Fibroblast of lung (primary cell): Measurements from ENCODE around the gene PFAS. TPM values are rescaled to one million over a fixed set of nuclear protein-coding genes. Genes with fewer than 3 reads are reported as not detected.

Experiments
- DNase-seq, 2 donors: peaks; one replicate each; pipeline versions ENCODE4 v3.0.0 to v3.0.0-alpha.2; 2010; ENCODE audit warnings: low read depth in 2 of 2
- H2AFZ ChIP-seq: 2 replicates; pipeline ENCODE4 v1.5.1; 2012; ENCODE audit warnings: low read length, control low read depth, inconsistent platforms
- H3K27ac ChIP-seq: 2 replicates; pipeline ENCODE4 v1.5.1; 2011; ENCODE audit warnings: low read length, control low read depth; ENCODE audit not compliant: insufficient read depth
- H3K27me3 ChIP-seq: 2 replicates; pipeline ENCODE4 v1.5.1; 2011; ENCODE audit warnings: mild to moderate bottlenecking, low read length; ENCODE audit not compliant: control insufficient read depth, insufficient read depth
- H3K36me3 ChIP-seq: 2 replicates; pipeline ENCODE4 v1.5.1; 2011; ENCODE audit warnings: low read length; ENCODE audit not compliant: control insufficient read depth, insufficient read depth
- H3K4me1 ChIP-seq: 2 replicates; pipeline ENCODE4 v1.5.1; 2011; ENCODE audit warnings: low read length; ENCODE audit not compliant: control insufficient read depth, insufficient read depth; ENCODE audit errors: extremely low read depth
- H3K4me2 ChIP-seq: 2 replicates; pipeline ENCODE4 v1.5.1; 2011; ENCODE audit warnings: low read length, control low read depth; ENCODE audit not compliant: insufficient read depth; ENCODE audit errors: extremely low read depth
- H3K4me3 ChIP-seq, 4 experiments: fragments of 200-600 bp in 1 of 4; sonication (generic) in 1 of 4; replicated peaks in 1 of 4; 2 replicates each; pipeline ENCODE4 v1.5.1; 2011 to 2016; ENCODE audit warnings: low read length in 4 of 4, low read depth in 3 of 4, mild to moderate bottlenecking in 3 of 4, control low read depth in 2 of 4, inconsistent platforms in 1 of 4, mixed read lengths in 1 of 4; ENCODE audit not compliant: insufficient read depth in 1 of 4; ENCODE audit errors: control extremely low read depth in 1 of 4
- H3K79me2 ChIP-seq: 2 replicates; pipeline ENCODE4 v1.5.1; 2012; ENCODE audit warnings: mild to moderate bottlenecking, low read length, inconsistent platforms; ENCODE audit not compliant: control insufficient read depth, insufficient read depth
- H3K9ac ChIP-seq: 2 replicates; pipeline ENCODE4 v1.5.1; 2011; ENCODE audit warnings: mild to moderate bottlenecking, low read length, control low read depth; ENCODE audit not compliant: insufficient read depth
- H3K9me3 ChIP-seq: 2 replicates; pipeline ENCODE4 v1.5.1; 2012; ENCODE audit warnings: low read depth, low read length; ENCODE audit not compliant: control insufficient read depth, insufficient read depth
- H4K20me1 ChIP-seq: 2 replicates; pipeline ENCODE4 v1.5.1; 2011; ENCODE audit warnings: low read length; ENCODE audit not compliant: control insufficient read depth, insufficient read depth; ENCODE audit errors: extremely low read depth
- CTCF ChIP-seq, 2 donors: IDR thresholded peaks in 1 of 2; conservative IDR thresholded peaks in 1 of 2; 1 replicate in 1 of 2; 2 replicates in 1 of 2; pipeline ENCODE4 v1.5.1; 2011 to 2012; ENCODE audit warnings: low read length in 2 of 2, control low read depth in 1 of 2, inconsistent platforms in 1 of 2, low read depth in 1 of 2, mild to moderate bottlenecking in 1 of 2
- EZH2 ChIP-seq: IDR thresholded peaks from 2 replicates; pipeline ENCODE4 v1.5.1; 2012; ENCODE audit warnings: low read length, control low read depth, mild to moderate bottlenecking; ENCODE audit errors: missing control alignments
- polyA plus RNA-seq, 2 donors: library from polyadenylated mRNA; depleted of rRNA in 1 of 2; stranded (reverse) in 1 of 2; unstranded in 1 of 2; fragments of >200 nt; gene quantifications; 2 replicates each; pipeline ENCODE4 v1.2.1, GENCODE V29; 2011 to 2012; ENCODE audit warnings: missing spikeins in 1 of 2
- total RNA-seq: library from RNA; depleted of rRNA; stranded (reverse); fragments of >200 nt; gene quantifications from 2 replicates; pipeline ENCODE4 v1.2.1, GENCODE V29; 2014

The PFAS gene
- total and polyA plus RNA-seq, 2 donors (not counting 1 experiment from before 2014, with no cell fraction given), result 9.4 to 9.8 TPM

- H3K4me1 ChIP-seq, result no peaks in the 10 kb centered on the region
- H2AFZ ChIP-seq, result no peak overlapping the region
- TF ChIP-seq CTCF (conservative IDR thresholded peaks at IDR 0.05 in 1 of 2, IDR thresholded peaks at IDR 0.05 in 1 of 2; ENCODE audit: low read depth in 1 of 2, low read length in 2 of 2) (no peak), EZH2 (no peak)
- no peaks in the 10 kb centered on the region for H3K9me3 ChIP-seq
- no peaks in the 10 kb centered on the region for H3K27me3 ChIP-seq
- H3K4me2 ChIP-seq, result no peak overlapping the region
- no peaks in the 10 kb centered on the region for H3K79me2 ChIP-seq
- no peak for DNase-seq
- no peaks in the 10 kb centered on the region for H4K20me1 ChIP-seq
- H3K27ac ChIP-seq, result no peak overlapping the region
- H3K4me3 ChIP-seq, result no peak overlapping the region
- H3K9ac ChIP-seq, result no peak overlapping the region
- peaks cover 14% of the 10 kb centered on the region for H3K36me3 ChIP-seq
Observed at GRCh38 chr17:8267480-8268147, 18.5 kb downstream of the PFAS start.

GRCh38 chr17:8268550-8269298 lies 19.6 kb downstream of the PFAS start:
- Histone ChIP-seq H3K4me3 (no peak overlapping the region), H2AFZ (no peak overlapping the region), H4K20me1 (no peaks in the 10 kb centered on the region), H3K9me3 (no peaks in the 10 kb centered on the region), H3K4me1 (no peaks in the 10 kb centered on the region), H3K9ac (no peak overlapping the region), H3K79me2 (no peaks in the 10 kb centered on the region), H3K27ac (no peak overlapping the region), H3K4me2 (no peak overlapping the region), H3K36me3 (peaks cover 14% of the 10 kb centered on the region), H3K27me3 (no peaks in the 10 kb centered on the region)
- TF ChIP-seq CTCF (conservative IDR thresholded peaks at IDR 0.05 in 1 of 2, IDR thresholded peaks at IDR 0.05 in 1 of 2; ENCODE audit: low read depth in 1 of 2, low read length in 2 of 2) (no peak), EZH2 (no peak)
- DNase-seq, result no peak

GRCh38 chr17:8272421-8272820 lies 23.3 kb downstream of the PFAS start:
- Histone ChIP-seq H3K9me3 (no peaks in the 10 kb centered on the region), H3K4me3 (no peak overlapping the region), H3K9ac (no peak overlapping the region), H4K20me1 (no peaks in the 10 kb centered on the region), H3K27me3 (no peaks in the 10 kb centered on the region), H3K4me2 (no peak overlapping the region), H2AFZ (no peak overlapping the region), H3K27ac (no peak overlapping the region), H3K4me1 (no peaks in the 10 kb centered on the region), H3K36me3 (peaks cover 6% of the 10 kb centered on the region), H3K79me2 (no peaks in the 10 kb centered on the region)
- TF ChIP-seq CTCF (conservative IDR thresholded peaks at IDR 0.05 in 1 of 2, IDR thresholded peaks at IDR 0.05 in 1 of 2; ENCODE audit: low read depth in 1 of 2, low read length in 2 of 2) (no peak), EZH2 (no peak)
- DNase-seq, result no peak
